ENCODE results near the gene OR10A3.
"Not testable (repeated sequence)": the region's sequence is repeated elsewhere in the genome, so short reads cannot be mapped to it uniquely, and the experiment has no call there.

The OR10A3 gene, protein sequence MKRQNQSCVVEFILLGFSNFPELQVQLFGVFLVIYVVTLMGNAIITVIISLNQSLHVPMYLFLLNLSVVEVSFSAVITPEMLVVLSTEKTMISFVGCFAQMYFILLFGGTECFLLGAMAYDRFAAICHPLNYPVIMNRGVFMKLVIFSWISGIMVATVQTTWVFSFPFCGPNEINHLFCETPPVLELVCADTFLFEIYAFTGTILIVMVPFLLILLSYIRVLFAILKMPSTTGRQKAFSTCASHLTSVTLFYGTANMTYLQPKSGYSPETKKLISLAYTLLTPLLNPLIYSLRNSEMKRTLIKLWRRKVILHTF
- total RNA-seq = 0 to 0.10 reads per million in 2 donors

GRCh38 chr11:7941608-7942007 is at the start of gene OR10A3:
OR10A3 (minus strand) TSS chr11:7941708; CDS start chr11:7939520, 2,188 bp downstream.
- no peak for DNase-seq

DNA sequence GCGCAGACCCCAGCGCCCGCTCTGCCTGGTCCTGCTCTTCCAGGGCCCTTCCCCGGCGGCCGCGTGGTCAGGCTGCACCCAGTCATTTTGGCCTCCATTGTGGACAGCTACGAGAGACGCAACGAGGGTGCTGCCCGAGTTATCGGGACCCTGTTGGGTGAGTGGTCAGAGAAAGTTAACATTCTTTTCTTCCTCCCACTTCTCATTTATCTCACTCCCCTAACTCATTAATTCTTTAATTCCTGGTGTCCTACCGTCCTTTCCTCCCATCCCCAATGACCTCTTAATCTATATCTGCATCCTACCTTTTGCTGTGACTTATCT is 46.0 kb upstream of the OR10A3 start:
- DNase-seq = not testable (repeated sequence)

DNA sequence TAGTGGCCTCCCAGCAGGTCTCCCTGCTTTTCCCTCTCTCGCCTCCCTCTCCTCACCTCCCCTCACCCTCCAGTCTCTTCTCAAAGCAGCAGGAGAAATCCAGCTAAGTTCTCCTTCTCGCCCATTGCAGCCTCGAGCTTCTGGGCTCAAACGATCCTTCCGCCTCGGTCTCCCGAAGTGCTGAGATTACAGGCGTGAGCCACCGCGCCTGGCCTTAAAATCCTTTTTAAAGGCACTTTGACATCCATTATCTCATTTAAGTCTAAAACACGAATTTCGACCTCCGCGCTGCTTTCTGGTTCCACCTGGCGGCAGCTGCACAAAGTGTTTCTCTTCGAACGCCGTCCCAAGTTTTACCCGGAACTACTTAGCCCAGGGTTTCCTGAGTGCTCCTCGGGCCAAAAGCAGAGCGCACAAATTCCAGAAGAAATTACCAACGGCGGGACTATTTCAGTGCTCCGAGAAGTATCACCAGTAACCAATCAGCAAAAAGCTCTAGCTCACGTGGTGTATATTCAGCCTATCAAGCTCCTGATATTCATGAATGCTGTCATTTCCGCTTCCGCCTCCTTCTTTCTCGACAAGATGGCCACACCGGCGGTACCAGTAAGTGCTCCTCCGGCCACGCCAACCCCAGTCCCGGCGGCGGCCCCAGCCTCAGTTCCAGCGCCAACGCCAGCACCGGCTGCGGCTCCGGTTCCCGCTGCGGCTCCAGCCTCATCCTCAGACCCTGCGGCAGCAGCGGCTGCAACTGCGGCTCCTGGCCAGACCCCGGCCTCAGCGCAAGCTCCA is 45.5 kb upstream of the OR10A3 start, which contains the start of gene EIF3F:
TSS of gene EIF3F (plus strand) at position 570 of the 792 bp plus-strand sequence. CDS start at position 586, 16 bp downstream.
- peak; percentile 21 for DNase-seq

GRCh38 chr11:7983832-7984590 is 42.5 kb upstream of the OR10A3 start:
- DNase-seq = no peak

DNA sequence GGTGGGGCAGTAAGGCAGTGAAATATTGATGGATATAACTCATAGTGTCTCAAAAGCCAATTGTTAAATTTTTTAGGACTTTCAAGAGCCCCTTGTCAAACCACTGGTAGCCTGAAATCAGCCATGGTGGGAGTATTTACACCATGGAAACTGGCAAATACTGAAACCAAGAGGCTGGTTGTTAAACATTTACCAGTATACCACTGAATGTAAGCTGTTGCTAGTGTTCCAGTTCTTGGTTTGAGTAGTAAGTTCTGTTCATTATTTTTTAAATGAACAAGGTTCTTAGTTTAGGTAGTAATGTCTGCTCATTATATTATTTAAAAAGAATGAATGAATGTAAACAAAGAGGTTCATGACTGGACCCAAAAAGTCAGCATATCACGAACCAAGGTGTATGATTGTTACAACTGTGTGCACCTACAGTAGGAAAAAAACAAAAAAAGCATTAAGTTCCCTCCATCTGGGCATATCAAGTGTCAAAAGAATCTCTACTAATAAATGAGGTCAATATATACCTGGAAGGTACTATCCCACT is 41.1 kb upstream of the OR10A3 start:
- DNase-seq = no peak

DNA sequence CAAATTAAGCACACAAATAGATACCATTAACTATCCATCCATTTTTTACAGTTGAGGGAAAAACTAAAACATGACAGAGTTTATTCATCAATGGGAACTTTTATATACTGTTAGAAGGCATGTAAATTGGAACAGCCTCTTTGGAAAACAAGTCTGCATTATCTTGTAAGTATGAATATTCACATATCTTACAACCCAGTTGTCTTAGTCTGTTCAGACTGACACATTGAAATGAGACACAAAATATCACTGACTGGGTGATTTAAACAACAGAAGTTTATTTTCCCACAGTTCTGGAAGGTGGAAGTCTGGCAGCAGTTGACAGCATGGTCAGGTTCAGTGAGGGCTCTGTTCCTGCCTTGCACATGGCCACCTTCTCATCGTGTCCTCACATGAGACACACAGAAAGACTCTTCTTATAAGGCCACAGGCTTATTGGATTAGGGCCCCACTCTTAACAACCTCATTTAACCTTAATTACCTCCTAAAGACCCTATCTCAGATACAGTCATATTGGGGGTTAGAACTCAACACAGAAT is 40.2 kb upstream of the OR10A3 start:
- no peak for DNase-seq

- no peak for DNase-seq
Measured at GRCh38 chr11:7977232-7977917, 35.9 kb upstream of the OR10A3 start.

DNA sequence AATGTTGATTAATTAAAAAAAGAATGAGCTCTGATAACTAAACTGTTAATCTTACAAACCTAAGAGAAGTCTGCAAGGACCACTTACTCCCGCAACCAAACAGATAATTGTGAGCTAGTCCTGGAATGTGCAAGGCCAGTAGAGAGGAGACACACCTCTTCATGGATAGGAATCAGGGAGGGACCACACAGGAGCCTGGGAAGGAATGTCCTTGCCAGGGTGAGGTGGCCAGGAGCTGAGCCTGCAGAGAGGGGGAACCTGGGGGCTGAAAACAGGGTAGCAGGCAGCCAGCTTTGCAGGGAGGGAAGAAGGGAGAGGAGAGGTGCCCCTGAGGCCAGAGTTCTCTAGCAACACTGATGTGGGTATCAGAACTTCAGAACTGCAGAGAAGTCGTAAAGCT is 33.2 kb upstream of the OR10A3 start:
- no peak for DNase-seq

- no peak for DNase-seq
Measured at GRCh38 chr11:7973011-7973410, 31.5 kb upstream of the OR10A3 start.

DNA sequence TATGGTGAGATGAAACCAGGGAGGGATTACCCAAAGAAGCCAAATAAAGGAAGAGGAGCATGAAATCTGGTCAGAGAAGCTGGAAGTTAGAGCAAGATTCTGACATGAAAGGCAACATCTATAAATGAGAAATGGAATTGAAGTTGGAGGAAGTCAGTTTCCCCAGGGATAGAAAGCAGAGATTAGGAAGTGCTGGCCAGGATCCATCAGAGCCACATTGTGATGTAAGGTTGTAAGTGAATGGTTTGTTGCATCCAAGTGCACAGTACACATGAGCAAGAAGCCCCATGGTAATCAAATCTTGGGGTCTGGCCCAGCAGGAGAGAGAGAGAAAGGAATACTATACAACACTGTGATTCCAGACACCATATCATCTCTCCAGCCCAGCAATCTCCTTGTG is 30.3 kb upstream of the OR10A3 start:
- DNase-seq = no peak

DNA sequence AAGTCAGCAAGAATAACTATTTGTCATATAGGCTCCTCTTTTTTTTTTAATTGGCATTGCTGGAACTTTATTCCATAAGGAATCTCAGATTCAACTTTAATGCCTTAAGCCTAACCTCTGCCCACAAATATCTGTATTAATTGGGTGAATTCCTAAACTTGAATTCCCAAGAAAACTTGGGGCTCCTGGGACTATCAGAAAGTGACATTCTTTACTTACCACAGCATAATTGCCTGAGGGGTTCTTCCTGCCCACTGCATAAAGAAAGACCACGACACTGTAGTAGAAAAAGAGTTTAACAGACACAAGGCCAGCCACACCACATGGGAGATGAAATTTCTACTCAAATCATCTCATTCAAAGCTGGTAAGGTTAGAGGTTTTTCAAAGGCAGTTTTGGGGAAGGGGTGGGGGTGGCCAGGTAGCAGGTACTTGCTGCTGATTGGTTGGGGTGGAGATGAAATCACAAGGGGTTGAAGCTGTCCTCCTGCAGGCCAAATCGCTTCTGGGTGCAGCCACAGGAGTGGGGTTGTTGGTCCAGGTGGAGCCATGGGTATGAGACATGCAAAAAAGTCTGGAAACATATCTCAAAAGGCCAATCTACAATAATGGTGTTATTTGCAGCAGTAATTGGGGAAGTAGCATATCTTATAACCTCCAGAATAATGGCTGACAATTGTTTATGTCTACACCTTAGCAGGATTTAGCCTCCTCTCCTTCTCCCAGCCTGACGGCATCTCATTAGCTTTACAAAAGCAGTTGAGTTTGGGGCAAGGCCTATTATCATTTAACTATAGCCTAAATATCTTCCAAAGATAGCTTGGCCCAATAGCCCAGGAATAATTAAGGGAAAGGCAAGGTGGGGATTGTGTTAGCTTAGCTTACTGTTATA is 28.5 kb upstream of the OR10A3 start:
- DNase-seq = no peak

DNA sequence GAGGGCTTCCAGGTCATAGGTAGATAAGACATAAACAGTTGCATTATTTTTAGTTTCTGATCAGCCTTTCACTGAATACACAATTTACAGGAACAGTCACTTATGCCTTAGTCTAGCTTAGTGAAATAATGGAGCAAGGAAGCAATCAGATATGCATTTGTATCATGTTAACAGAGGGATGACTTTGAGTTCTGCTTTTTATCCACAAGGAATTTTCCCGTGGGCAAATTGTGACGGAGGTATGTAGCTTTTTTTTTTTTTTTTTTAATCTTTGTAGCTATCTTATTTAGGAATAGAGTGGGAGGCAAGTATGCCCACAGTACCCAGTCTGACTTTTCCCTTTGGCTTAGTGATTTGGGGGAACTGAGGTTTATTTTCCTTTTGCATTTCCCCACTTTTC is 27.2 kb upstream of the OR10A3 start:
- DNase-seq = no peak

DNA sequence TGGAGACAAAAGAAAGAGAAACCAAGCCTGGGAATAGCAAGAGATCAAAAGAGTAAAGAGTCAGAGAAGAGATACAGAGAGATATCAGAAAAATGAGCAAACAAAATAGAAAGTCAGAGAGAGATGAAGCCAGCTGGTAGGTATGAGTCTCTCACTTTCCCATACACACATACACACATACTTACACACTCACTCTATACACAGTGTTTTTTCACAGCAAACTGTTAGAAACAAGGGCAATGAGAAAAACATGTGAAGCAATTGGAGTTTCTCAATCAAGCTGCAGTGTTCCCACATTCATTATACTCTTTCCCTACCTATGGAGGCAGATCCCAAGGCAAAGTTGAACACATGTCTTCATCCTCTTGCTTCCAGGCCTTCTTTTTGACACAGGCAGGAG is 26.3 kb upstream of the OR10A3 start:
- no peak for DNase-seq

GRCh38 chr11:7967097-7967496 is 25.6 kb upstream of the OR10A3 start:
- no peak for DNase-seq

DNA sequence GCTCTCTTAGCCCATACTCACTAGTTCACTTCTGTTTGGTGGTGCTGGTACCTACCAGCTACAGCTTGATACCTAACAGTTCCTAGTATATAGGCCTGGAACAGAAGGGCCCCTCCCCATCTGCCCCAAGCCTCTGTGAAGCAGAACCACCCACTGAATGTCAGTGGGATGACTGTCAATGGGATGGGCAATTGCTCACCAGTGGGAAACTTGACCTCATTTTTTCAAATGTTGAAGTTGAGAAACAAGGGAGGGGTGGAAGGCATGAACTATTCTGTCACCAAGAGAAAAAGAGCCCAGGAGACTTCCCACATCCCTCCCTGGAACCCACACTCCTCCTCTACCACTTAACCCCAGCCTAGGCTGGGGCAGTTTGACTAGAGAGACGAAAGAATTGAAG is 23.9 kb upstream of the OR10A3 start, which contains the start of gene NLRP10:
TSS of gene NLRP10 (minus strand) at position 62 of the 400 bp plus-strand sequence. CDS start 1,952 bp downstream, outside the sequence.
- DNase-seq = no peak

DNA sequence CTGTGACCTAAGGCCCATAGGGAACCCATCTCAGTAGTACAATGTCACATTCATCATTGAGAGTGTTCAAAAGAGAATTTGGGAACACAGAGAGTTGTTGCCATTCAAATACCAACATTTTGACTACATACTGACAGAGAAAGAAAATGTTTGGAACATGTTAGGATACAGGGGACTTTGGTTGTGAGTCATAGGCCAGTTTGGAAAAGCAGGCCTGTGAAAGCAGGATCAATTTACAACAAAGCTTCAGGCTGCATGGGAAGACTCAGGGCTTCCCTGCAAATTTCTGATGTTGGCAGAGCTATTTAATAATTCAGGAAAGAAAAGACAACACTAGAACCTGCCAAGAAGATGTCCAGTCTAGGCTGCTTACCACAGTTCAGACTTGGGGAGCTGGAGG is 23.4 kb upstream of the OR10A3 start:
- no peak for DNase-seq

- no peak for DNase-seq
Measured at GRCh38 chr11:7964261-7964660, 22.8 kb upstream of the OR10A3 start.

DNA sequence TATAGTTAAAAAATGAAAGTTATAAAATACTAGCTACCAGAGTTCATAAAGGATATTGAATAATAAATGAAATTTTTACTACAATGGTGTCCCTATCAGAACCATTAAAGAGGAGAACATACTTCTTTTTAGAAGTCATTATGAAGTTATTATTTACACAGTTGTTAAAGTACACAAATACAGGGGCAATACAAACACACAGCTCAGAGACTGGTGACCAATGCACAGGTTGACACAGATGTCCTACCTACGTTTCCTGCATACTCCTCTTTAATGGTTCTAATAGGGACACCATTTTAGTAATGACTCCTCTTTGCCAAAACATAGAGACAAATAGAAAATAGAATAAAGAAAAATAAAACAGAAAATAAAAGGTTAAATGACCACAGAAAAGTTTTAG is 13.7 kb upstream of the OR10A3 start:
- no peak for DNase-seq

DNA sequence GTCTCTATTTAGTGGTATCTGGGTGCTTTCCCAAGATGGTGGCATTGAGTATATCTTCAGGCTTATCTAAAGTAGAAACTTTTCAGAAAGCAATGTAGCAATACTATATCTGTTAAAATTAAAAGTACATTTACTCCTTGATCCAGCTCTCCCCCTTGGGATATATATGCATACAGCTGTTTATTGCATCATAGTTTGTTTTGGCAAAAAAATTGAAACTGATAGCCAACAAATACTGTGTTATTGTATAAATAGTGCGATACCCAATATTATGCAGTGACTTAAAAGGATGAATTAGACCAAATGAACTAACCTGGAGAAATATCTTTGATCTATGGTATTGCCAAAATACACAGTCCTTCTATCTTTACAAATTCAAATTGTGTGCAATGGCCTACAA is 8.4 kb upstream of the OR10A3 start:
- DNase-seq = no peak

- no peak for DNase-seq
Measured at GRCh38 chr11:7944123-7944522, 2.6 kb upstream of the OR10A3 start.

DNA sequence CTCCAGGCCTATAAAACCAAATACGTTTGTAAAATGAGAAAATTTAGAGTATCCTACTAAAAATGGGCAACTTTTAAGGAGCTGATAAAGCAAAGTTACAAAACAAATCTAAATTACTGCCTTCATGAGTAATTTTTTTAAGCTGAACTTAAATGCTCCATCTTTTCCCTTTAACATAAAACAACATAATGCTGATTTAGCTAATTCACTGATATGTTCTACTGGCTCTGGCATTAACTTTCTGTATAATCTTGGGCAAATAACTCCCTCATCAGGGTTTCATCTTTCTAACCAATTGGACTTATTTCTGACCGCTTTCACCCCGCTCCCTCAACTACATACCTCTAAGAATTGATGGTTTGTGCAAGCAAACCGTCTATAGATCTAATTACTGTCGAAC is 362 bp downstream of the OR10A3 start:
- DNase-seq = no peak

All from activated gamma-delta T cell (primary cell).